H1 (cell line): ENCODE data around the gene RBP3. TPM values are rescaled to one million over a fixed set of nuclear protein-coding genes. Genes with fewer than 3 reads are reported as not detected.

ENCODE experiments used
- CTCF ChIA-PET: fragments of 300-600 bp; sonication (Branson Sonifier 250); formaldehyde crosslinking; loops from one replicate; lab custom pipeline; 2021; ENCODE audit not compliant: partially characterized antibody; lab: Charles Lee
- POLR2A ChIA-PET: fragments of 300-600 bp; sonication (Branson Sonifier 250); formaldehyde crosslinking; loops from one replicate; lab custom pipeline; 2021; ENCODE audit warnings: inconsistent platforms; ENCODE audit not compliant: partially characterized antibody; lab: Charles Lee
- DNase-seq, 2 experiments: peaks; one replicate each; pipeline versions ENCODE4 v3.0.0 to v3.0.0-alpha.2; 2010 to 2022; ENCODE audit warnings: low spot score in 2 of 2, low read depth in 1 of 2, mixed read lengths in 1 of 2
- FAIRE-seq: peaks from 2 replicates; lab custom pipeline; 2011; peaks lifted over from hg19 to GRCh38; lab: Jason Lieb, UNC
- H2AFZ ChIP-seq: 2 replicates; pipeline ENCODE4 v1.8.1; 2012; ENCODE audit warnings: low read length, inconsistent platforms
- H2AK5ac ChIP-seq: 2 replicates; pipeline ENCODE4 v1.6.1; 2013; ENCODE audit warnings: low read depth, low read length
- H2BK120ac ChIP-seq: replicated peaks from 2 replicates; pipeline ENCODE3; 2013; ENCODE audit warnings: low read depth, low read length, inconsistent platforms
- H2BK12ac ChIP-seq: 2 replicates; pipeline ENCODE4 v1.6.1; 2013; ENCODE audit warnings: low read depth, low read length
- H2BK15ac ChIP-seq: 2 replicates; pipeline ENCODE4 v1.6.1; 2013; ENCODE audit warnings: low read length
- H2BK20ac ChIP-seq: 2 replicates; pipeline ENCODE4 v1.6.1; 2013; ENCODE audit warnings: low read length
- H2BK5ac ChIP-seq: 2 replicates; pipeline ENCODE4 v1.6.1; 2013; ENCODE audit warnings: low read depth, low read length
- H3K14ac ChIP-seq: 2 replicates; pipeline ENCODE4 v1.6.1; 2013; ENCODE audit warnings: inconsistent platforms; ENCODE audit not compliant: insufficient read length
- H3K18ac ChIP-seq: 2 replicates; pipeline ENCODE4 v1.6.1; 2013; ENCODE audit warnings: low read length; ENCODE audit errors: extremely low read depth
- H3K23ac ChIP-seq: 2 replicates; pipeline ENCODE4 v1.6.1; 2013; ENCODE audit warnings: inconsistent platforms; ENCODE audit not compliant: insufficient read length
- H3K23me2 ChIP-seq: 2 replicates; pipeline ENCODE4 v1.6.1; 2013; ENCODE audit warnings: low read depth, low read length
- H3K27ac ChIP-seq: 2 replicates; pipeline ENCODE4 v1.6.1; 2011; ENCODE audit warnings: low read depth, low read length, inconsistent platforms
- H3K27me3 ChIP-seq, 4 experiments: replicated peaks in 1 of 4; 1 replicate in 1 of 4; 2 replicates in 3 of 4; pipeline versions ENCODE4 v1.6.1 to v1.8.1; 2011 to 2013; ENCODE audit warnings: low read length in 3 of 4, mild to moderate bottlenecking in 3 of 4, inconsistent platforms in 2 of 4, mixed read lengths in 2 of 4, moderate library complexity in 1 of 4; ENCODE audit not compliant: control insufficient read depth in 3 of 4, insufficient read depth in 3 of 4; ENCODE audit errors: extremely low read depth in 1 of 4
- H3K36me3 ChIP-seq, 4 experiments: 2 replicates each; pipeline versions ENCODE4 v1.6.1 to v1.8.1; 2011 to 2013; ENCODE audit warnings: mild to moderate bottlenecking in 4 of 4, low read length in 3 of 4, moderate library complexity in 2 of 4, control low read depth in 1 of 4, inconsistent platforms in 1 of 4; ENCODE audit not compliant: insufficient read depth in 4 of 4, control insufficient read depth in 2 of 4
- H3K4ac ChIP-seq: replicated peaks from 2 replicates; pipeline ENCODE3; 2013; ENCODE audit warnings: low read length, low read depth, mixed read lengths, inconsistent platforms; ENCODE audit not compliant: insufficient read length
- H3K4me1 ChIP-seq, 4 experiments: replicated peaks in 1 of 4; 1 replicate in 1 of 4; 2 replicates in 3 of 4; pipeline versions ENCODE4 v1.6.1 to v1.8.1; 2011 to 2013; ENCODE audit warnings: low read length in 3 of 4, inconsistent platforms in 2 of 4, mixed read lengths in 1 of 4; ENCODE audit not compliant: insufficient read depth in 4 of 4, control insufficient read depth in 3 of 4
- H3K4me2 ChIP-seq, 2 experiments: 2 replicates each; pipeline versions ENCODE4 v1.6.1 to v1.8.1; 2011 to 2013; ENCODE audit warnings: low read depth in 2 of 2, low read length in 2 of 2, control low read depth in 1 of 2, inconsistent platforms in 1 of 2, mild to moderate bottlenecking in 1 of 2; ENCODE audit not compliant: insufficient read depth in 1 of 2
- H3K4me3 ChIP-seq, 4 experiments: fragments of 200-600, 300-600 bp in 1 of 4; sonication (generic), shearing (Covaris generic), sonication (Bioruptor Twin) in 1 of 4; 2 replicates each; pipeline versions ENCODE4 v1.5.1 to v1.8.1; 2011 to 2016; ENCODE audit warnings: low read length in 4 of 4, low read depth in 3 of 4, control low read depth in 2 of 4, inconsistent platforms in 2 of 4, mild to moderate bottlenecking in 2 of 4, mixed read lengths in 1 of 4, moderate library complexity in 1 of 4; ENCODE audit not compliant: insufficient read depth in 2 of 4; ENCODE audit errors: extremely low read depth in 1 of 4
- H3K56ac ChIP-seq: replicated peaks from 2 replicates; pipeline ENCODE3; 2013; ENCODE audit warnings: low read depth, mild to moderate bottlenecking, mixed read lengths, low read length, inconsistent platforms; ENCODE audit not compliant: insufficient read length
- H3K79me1 ChIP-seq: 2 replicates; pipeline ENCODE4 v1.6.1; 2013; ENCODE audit warnings: low read depth, low read length, control low read depth
- H3K79me2 ChIP-seq, 2 experiments: 2 replicates each; pipeline versions ENCODE4 v1.6.1 to v1.8.1; 2012 to 2013; ENCODE audit warnings: low read length in 2 of 2, mild to moderate bottlenecking in 2 of 2, inconsistent platforms in 1 of 2; ENCODE audit not compliant: insufficient read depth in 2 of 2, control insufficient read depth in 1 of 2
- H3K9ac ChIP-seq, 4 experiments: replicated peaks in 1 of 4; 1 replicate in 1 of 4; 2 replicates in 3 of 4; pipeline versions ENCODE4 v1.6.1 to v1.8.1; 2011 to 2013; ENCODE audit warnings: low read depth in 3 of 4, low read length in 3 of 4, control low read depth in 2 of 4, mild to moderate bottlenecking in 2 of 4, moderate library complexity in 2 of 4, inconsistent platforms in 1 of 4; ENCODE audit errors: extremely low read depth in 1 of 4
- H3K9me3 ChIP-seq, 2 experiments: 2 replicates each; pipeline versions ENCODE4 v1.6.1 to v1.8.1; 2012 to 2013; ENCODE audit warnings: mild to moderate bottlenecking in 2 of 2, moderate library complexity in 2 of 2, control low read depth in 1 of 2, inconsistent platforms in 1 of 2, low read depth in 1 of 2, low read length in 1 of 2, mixed read lengths in 1 of 2; ENCODE audit not compliant: insufficient read depth in 2 of 2
- H4K20me1 ChIP-seq, 2 experiments: replicated peaks in 1 of 2; 2 replicates each; pipeline versions ENCODE3 to v1.8.1; 2011 to 2013; ENCODE audit warnings: inconsistent platforms in 2 of 2, low read length in 2 of 2, mild to moderate bottlenecking in 1 of 2; ENCODE audit not compliant: insufficient read depth in 2 of 2, control insufficient read depth in 1 of 2
- H4K5ac ChIP-seq: 2 replicates; pipeline ENCODE4 v1.6.1; 2013; ENCODE audit warnings: low read length, low read depth, mixed read lengths, inconsistent platforms; ENCODE audit not compliant: insufficient read length
- H4K8ac ChIP-seq: 2 replicates; pipeline ENCODE4 v1.8.0; 2013; ENCODE audit warnings: mild to moderate bottlenecking, moderate library complexity, low read length, inconsistent platforms; ENCODE audit not compliant: insufficient read depth; ENCODE audit errors: extremely low read depth
- H4K91ac ChIP-seq: replicated peaks from 2 replicates; pipeline ENCODE3; 2013; ENCODE audit warnings: low read length, mixed read lengths, inconsistent platforms; ENCODE audit not compliant: insufficient read length
- BACH1 ChIP-seq: IDR thresholded peaks from 2 replicates; pipeline ENCODE4 v1.6.1; 2012; ENCODE audit warnings: low read length, improper control_type of control experiment
- BRCA1 ChIP-seq: IDR thresholded peaks from 2 replicates; pipeline ENCODE4 v1.6.1; 2012; ENCODE audit warnings: low read depth, low read length, improper control_type of control experiment
- CBX5 ChIP-seq: fragments of 300-800, 300-1000 bp; sonication (generic); IDR thresholded peaks from 2 replicates; pipeline ENCODE4 v1.7.1; 2016; ENCODE audit warnings: antibody characterized with exemption, low read length, low read depth
- CEBPB ChIP-seq: IDR thresholded peaks from 2 replicates; pipeline ENCODE4 v1.6.1; 2012; ENCODE audit warnings: low read depth, low read length
- CHD2 ChIP-seq: IDR thresholded peaks from 2 replicates; pipeline ENCODE4 v1.6.1; 2012; ENCODE audit warnings: low read length, improper control_type of control experiment
- EGR1 ChIP-seq: IDR thresholded peaks from 2 replicates; pipeline ENCODE4 v1.6.1; 2011; ENCODE audit warnings: low read depth, low read length, borderline replicate concordance
- EP300 ChIP-seq, 2 experiments: IDR thresholded peaks; 1 replicate in 1 of 2; 2 replicates in 1 of 2; pipeline ENCODE4 v1.6.1; 2011 to 2012; ENCODE audit warnings: low read depth in 2 of 2, low read length in 2 of 2, mild to moderate bottlenecking in 2 of 2, borderline replicate concordance in 1 of 2, inconsistent platforms in 1 of 2, moderate library complexity in 1 of 2
- EZH2 ChIP-seq: fragments of 200-600 bp; sonication (generic); IDR thresholded peaks from 2 replicates; pipeline ENCODE4 v1.7.1; 2012; ENCODE audit warnings: low read depth, mild to moderate bottlenecking, moderate library complexity, low read length, inconsistent platforms; ENCODE audit not compliant: severe bottlenecking
- GTF2F1 ChIP-seq: IDR thresholded peaks from 2 replicates; pipeline ENCODE4 v1.6.1; 2012; ENCODE audit warnings: low read depth, low read length, improper control_type of control experiment, borderline replicate concordance
- NRF1 ChIP-seq: IDR thresholded peaks from 2 replicates; pipeline ENCODE4 v1.6.1; 2011; ENCODE audit warnings: mild to moderate bottlenecking, low read depth, low read length, improper control_type of control experiment
- POLR2AphosphoS5 ChIP-seq: IDR thresholded peaks from 2 replicates; pipeline ENCODE4 v1.6.1; 2011; ENCODE audit warnings: low read depth, low read length
- RBBP5 ChIP-seq: IDR thresholded peaks from 2 replicates; pipeline ENCODE4 v1.7.1; 2012; ENCODE audit warnings: low read depth, mild to moderate bottlenecking, inconsistent platforms, low read length, moderate library complexity, borderline replicate concordance
- WGBS, 2 experiments: shearing (Covaris generic) in 1 of 2; methylation state at CpG; one replicate each; pipeline versions ENCODE4 v1.1.6 to v1.1.7; 2013 to 2015; ENCODE audit warnings: low lambda C conversion rate in 2 of 2, mixed read lengths in 2 of 2, inconsistent platforms in 1 of 2, low coverage in 1 of 2, missing lambda C conversion rate in 1 of 2; ENCODE audit not compliant: insufficient replicate concordance in 2 of 2, insufficient coverage in 1 of 2, insufficient read length in 1 of 2; ENCODE audit errors: extremely low coverage in 1 of 2, missing lambda C conversion rate in 1 of 2; 5-methylcytosine and 5-hydroxymethylcytosine counted together
- polyA plus RNA-seq, 7 experiments: library from polyadenylated mRNA; depleted of rRNA in 3 of 7; stranded (reverse) in 5 of 7; unstranded in 2 of 7; fragments of >200 nt in 5 of 7; fragments of 200-250 nt in 2 of 7; gene quantifications; 1 replicate in 5 of 7; 2 replicates in 1 of 7; 4 replicates in 1 of 7; pipeline versions ENCODE4 v1.2.1 to v1.2.3, GENCODE V29; 2011 to 2013; ENCODE audit warnings: missing spikeins in 2 of 7, mixed read lengths in 2 of 7
- total RNA-seq: library from RNA; stranded (reverse); fragmentation: NEBNext Ultra II Directional; extraction: Animal tissue kit (Norgen Biotek cat#: 25700); gene quantifications from 2 replicates; pipeline ENCODE4 v1.2.1, GENCODE V29; 2021
- TF ChIP-seq, protein P1 (sequence below): IDR thresholded peaks from 2 replicates; pipeline ENCODE4 v1.6.1; 2011; ENCODE audit warnings: low read depth, mild to moderate bottlenecking, low read length; ENCODE audit not compliant: insufficient read depth

RBP3 gene
- total and polyA plus RNA-seq, 2 of the 8 experiments (the other 6 are each of a cell fraction or from before 2014, with no cell fraction given): not detected

- 80% methylated on average over 9 of the region's 9 CpGs; no CpG with 5 or more reads in 1 of the 2 experiments for WGBS, 2 experiments
- no peak for TF ChIP-seq CHD2
- no peak for TF ChIP-seq NRF1
- no peak for TF ChIP-seq CEBPB
- TF ChIP-seq EGR1: no peak
- TF ChIP-seq CBX5: no peak
- no peak for TF ChIP-seq POLR2AphosphoS5
- TF ChIP-seq, protein P1, sequence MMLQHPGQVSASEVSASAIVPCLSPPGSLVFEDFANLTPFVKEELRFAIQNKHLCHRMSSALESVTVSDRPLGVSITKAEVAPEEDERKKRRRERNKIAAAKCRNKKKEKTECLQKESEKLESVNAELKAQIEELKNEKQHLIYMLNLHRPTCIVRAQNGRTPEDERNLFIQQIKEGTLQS: no peak
- no peak for TF ChIP-seq EZH2
- TF ChIP-seq EP300 (IDR thresholded peaks at IDR 0.05; ENCODE audit: borderline replicate concordance in 1 of 2, low read depth in 2 of 2, low read length in 2 of 2): no peak
- TF ChIP-seq BACH1: no peak
- no peak for TF ChIP-seq GTF2F1
- TF ChIP-seq BRCA1: no peak
- no peak for TF ChIP-seq RBBP5
Measured at GRCh38 chr10:47369251-47369894, 21.2 kb downstream of the RBP3 start.

More at GRCh38 chr10:47369251-47369894, 21.2 kb downstream of the RBP3 start:
- H3K9me3 ChIP-seq: no peaks in the 10 kb centered on the region
- H2BK5ac ChIP-seq: no peak overlapping the region
- H2AFZ ChIP-seq: no peak overlapping the region
- DNase-seq (no peak), FAIRE-seq (no peak)
- peaks cover 2 to 14% (median 8%) of the 10 kb centered on the region in 4 experiments; a peak in 6 of 7 replicates for H3K4me1 ChIP-seq
- no peak overlapping the region for H4K5ac ChIP-seq
- ChIA-PET POLR2A (no interaction called here), CTCF (interaction anchor here (1.3 to 2.9 kb wide), 4 partner anchors 9 to 70 kb away, joined by 3 to 9 read pairs (median 5); no protein-coding TSS in a partner anchor)
- no peak overlapping the region for H4K91ac ChIP-seq
- no peaks in the 10 kb centered on the region for H3K36me3 ChIP-seq
- H3K4me2 ChIP-seq: no peak overlapping the region
- H2BK12ac ChIP-seq: no peak overlapping the region
- H3K9ac ChIP-seq: no peak overlapping the region
- no peak overlapping the region for H3K27ac ChIP-seq
- peaks cover 0 to 1% of the 10 kb centered on the region in 2 experiments for H4K20me1 ChIP-seq
- H3K18ac ChIP-seq: no peak overlapping the region
- H3K79me2 ChIP-seq: no peaks in the 10 kb centered on the region
- no peak overlapping the region for H2BK20ac ChIP-seq
- no peak overlapping the region for H2AK5ac ChIP-seq
- H3K4me3 ChIP-seq: no peak overlapping the region
- H3K27me3 ChIP-seq: no peaks in the 10 kb centered on the region
- no peak overlapping the region for H3K14ac ChIP-seq
- H3K23me2 ChIP-seq: no peaks in the 10 kb centered on the region
- H3K23ac ChIP-seq: no peak overlapping the region
- H2BK15ac ChIP-seq: no peak overlapping the region
- no peak overlapping the region for H2BK120ac ChIP-seq
- H3K56ac ChIP-seq: no peak overlapping the region
- no peak overlapping the region for H3K4ac ChIP-seq
- no peak overlapping the region for H4K8ac ChIP-seq
- no peaks in the 10 kb centered on the region; the same call in 1 of the 2 replicates for H3K79me1 ChIP-seq
